Effector CD4-positive, alpha-beta T cell (primary cell): ENCODE measurements around the gene FBXW11.
"Not testable (repeated sequence)": the region's sequence is repeated elsewhere in the genome, so short reads cannot be mapped to it uniquely, and the experiment has no call there.

Experiments
- DNase-seq: peaks from one replicate; pipeline ENCODE4 v3.0.0-alpha.2; 2020

FBXW11 gene

DNA sequence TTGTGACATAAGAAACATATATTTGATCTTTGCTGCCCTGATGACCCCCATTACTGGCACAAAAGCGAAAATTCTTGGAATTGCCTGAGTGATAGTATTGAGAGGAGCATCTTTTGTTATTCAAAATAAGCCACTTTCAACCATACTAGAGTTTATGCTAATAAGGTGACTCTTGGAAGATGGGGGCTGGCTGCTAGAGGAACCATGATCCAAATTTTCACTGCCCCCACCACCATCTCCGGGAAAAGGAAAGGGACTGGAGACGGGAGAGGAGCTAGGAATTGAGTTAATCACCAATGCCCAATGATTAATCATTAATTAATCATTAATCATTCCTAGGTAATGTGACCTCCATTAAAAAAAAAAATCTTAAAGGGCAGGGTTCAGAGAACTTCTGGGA, 25.6 kb downstream of the FBXW11 start:
- no peak for DNase-seq

GRCh38 chr5:171979606-171980005, 26.8 kb downstream of the FBXW11 start:
- DNase-seq = no peak

DNA sequence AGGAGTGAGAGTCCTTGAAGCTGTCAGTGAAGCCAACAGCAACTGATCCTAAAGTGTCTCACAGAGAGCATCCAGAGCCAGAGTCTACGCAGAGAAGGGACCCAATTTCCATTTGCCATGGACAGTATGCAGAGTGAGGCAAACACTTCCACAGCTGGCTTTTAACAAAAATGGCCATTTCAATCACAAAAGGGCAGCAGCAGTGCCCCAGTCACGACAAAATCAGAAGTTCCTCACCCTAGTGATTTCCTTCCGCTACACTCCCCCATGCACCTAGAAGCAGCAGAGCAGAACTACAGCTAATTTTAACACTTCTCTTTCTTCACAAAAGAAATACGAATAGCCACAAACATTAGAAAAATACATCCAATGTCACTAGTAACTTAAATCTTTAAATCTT, 27.9 kb downstream of the FBXW11 start:
- DNase-seq = no peak

- no peak for DNase-seq
Observed at GRCh38 chr5:171978016-171978415, 28.4 kb downstream of the FBXW11 start.

DNA sequence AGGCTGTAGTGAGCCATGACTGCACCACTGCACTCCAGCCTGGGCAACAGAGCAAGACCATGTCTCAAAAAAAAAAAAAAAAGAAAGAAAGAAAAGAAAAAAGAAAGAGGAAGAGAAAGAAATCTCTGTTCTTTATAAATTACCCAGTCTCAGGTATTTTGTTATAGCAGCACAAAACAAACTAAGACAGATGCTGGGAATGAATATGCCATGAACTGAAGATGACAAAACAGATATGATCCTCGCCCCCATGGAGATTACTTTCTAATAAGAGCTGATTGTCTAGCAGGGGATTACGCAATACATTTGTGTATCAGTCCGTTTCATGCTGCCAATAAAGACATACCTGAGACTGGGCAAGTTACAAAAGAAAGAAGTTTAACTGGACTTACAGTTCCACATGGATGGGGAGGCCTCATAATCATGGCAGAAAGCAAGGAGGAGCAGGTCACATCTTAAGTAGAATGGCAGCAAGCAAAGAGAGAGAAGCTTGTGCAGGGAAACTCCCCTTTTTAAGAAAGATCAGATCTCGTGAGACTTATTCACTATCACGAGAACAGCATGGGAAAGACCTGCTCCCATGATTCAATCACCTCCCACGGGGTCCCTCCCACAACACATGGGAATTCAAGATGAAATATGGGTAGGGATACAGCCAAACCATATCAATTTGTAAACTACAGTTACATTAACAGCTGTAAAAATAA, 29.0 kb downstream of the FBXW11 start:
- DNase-seq = not testable (repeated sequence)

- DNase-seq = no peak
Observed at GRCh38 chr5:171975877-171976667, 30.4 kb downstream of the FBXW11 start.

DNA sequence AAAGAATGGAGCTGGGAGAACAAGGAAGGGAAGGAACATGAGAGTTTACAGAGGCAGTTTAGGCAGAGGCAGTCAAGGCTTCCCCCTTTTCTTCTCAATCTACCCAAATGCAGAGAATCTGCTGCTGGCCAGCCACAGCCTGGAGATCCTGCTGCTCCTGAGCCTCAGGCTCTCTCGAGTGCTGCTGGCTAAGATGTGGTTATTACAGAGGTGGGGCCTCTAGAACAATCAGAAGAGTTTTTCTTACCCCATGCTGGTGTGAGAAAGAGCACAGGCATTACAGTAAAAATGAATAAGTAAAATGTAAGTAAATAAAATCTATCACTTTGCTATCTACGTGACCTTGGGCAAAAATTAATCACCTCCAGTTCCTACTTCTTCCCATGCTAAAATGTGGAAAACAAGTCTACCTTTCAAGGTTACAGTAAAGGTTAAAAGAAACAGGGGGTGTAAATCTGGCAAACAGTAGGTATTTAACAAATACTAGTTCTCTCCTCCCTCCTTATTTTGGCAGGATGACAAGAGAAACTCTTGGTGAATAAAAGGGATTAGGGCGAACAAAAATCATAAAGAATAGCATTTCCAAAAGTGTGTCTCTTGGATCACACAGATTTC, 31.1 kb downstream of the FBXW11 start:
- DNase-seq = no peak

GRCh38 chr5:171970826-171971225, 35.6 kb downstream of the FBXW11 start:
- no peak for DNase-seq

GRCh38 chr5:171969288-171969880, 37.1 kb downstream of the FBXW11 start:
- DNase-seq = no peak

- DNase-seq = no peak
Observed at GRCh38 chr5:171968531-171968930, 37.9 kb downstream of the FBXW11 start.

DNA sequence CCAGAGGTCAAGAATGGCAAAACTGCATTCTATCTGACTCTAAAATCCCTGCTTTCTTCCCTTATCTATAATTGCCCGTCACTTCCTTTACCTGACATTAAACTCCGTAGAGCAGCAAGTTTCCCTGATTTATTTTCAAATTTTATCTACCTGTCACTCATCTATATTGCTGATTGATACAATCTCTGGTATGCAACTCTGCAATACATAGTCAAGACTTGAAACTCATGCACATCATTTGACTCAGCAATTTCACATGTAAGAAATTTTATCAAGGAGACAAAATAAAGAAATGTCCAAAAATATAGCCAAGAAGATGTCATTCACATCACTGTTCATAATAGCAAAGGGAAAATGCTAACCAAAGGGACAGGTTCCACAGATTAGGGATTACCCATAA, 39.5 kb downstream of the FBXW11 start:
- no peak for DNase-seq

DNA sequence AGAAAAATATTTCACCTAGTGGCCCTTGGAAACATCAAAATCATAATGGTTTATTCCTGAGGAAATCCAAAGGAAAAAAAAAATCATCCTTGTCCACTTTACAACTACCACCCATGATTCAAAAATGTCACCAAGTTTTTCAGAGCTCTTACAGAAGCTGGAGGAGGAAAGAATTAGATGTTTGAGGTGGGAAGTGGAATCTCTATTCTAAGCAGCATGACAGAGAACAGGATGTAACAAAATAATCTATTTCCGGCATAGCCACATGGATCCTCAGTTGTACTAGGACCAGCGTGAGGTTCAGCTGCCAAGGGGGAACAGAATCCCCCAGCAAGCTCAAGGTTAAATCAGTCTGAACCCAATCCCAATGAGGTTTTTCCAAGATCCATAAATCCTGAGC, 40.2 kb downstream of the FBXW11 start:
- no peak for DNase-seq

DNA sequence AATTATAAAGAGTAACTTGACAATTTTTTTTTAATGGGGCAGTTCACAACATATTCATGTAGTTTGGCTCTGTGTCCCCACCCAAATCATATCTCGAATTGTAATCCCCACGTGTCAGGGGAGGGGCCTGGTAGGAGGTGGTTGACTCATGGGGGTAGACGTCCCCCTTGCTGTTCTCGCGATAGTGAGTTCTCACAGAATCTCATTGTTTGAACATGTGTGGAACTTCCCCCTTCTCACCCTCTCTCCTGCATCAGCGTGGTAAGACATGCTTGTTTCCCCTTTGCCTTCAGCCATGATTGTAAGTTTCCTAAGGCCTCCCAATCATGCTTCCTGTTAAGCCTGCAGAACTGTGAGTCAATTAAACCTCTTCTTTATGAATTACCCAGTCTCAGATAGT, 40.7 kb downstream of the FBXW11 start:
- DNase-seq = no peak

DNA sequence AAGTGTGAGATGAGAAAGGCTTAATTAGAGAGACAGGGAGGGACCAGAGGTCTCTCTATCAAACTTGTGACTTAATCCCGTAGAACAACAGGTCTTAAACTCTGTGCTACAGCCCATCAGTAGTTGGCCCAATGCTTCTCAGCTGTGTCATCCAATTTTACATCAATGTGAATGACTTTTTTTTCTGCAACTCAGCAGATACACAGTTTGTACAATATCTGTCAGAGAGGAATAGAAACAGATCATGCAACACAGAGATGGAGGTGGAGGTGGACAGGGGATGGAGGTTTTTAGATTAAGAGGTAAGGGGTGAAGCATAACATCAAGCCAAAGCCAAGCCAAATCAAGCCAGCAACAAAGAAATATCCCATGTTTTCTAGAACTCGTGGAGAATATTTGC, 43.0 kb downstream of the FBXW11 start:
- no peak for DNase-seq

DNA sequence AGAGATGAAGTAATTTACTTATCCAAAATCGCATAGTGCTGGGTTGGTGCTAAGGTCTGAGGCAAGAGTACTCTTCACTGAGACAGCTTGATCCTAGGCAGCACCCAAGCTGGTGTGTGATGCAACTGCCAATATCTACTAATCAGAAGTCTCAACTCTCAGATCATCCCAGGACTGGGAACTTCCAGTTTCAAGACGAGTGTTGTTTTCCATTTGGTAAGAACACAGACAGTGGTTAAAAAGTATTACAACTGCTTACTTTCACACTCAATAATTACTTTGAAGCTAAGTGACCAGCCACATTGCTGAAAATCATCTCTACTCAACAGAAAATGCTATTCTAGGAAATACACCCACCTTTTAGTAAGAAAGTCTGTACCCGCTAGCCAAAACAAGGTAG, 45.3 kb downstream of the FBXW11 start:
- no peak for DNase-seq

- no peak for DNase-seq
Observed at GRCh38 chr5:171957591-171958251, 48.7 kb downstream of the FBXW11 start.

GRCh38 chr5:171956887-171957495, 49.4 kb downstream of the FBXW11 start:
- DNase-seq = no peak

GRCh38 chr5:171956314-171956713, 50.1 kb downstream of the FBXW11 start:
- DNase-seq = no peak

- DNase-seq = no peak
Observed at GRCh38 chr5:171955761-171956160, 50.7 kb downstream of the FBXW11 start.

DNA sequence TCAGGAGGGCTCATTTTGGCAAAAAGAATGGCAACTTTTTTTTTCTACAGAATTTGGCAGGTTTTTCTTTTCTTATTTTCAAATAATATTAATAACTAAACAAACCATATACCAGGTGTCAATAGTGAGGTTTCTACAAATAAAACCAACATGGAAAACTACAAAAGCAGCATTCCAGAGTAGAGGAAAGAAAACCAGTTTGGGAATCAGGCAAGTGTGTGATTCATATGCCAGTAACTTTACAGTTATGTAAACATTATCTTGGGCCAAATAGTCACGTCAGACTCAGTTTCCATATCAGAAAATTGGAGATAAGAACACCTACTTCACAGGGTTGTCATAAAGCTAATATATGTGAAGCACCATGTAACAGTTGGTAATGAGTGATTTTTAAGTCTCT, 51.7 kb downstream of the FBXW11 start:
- no peak for DNase-seq

GRCh38 chr5:171953860-171954701, 52.4 kb downstream of the FBXW11 start:
- no peak for DNase-seq

DNA sequence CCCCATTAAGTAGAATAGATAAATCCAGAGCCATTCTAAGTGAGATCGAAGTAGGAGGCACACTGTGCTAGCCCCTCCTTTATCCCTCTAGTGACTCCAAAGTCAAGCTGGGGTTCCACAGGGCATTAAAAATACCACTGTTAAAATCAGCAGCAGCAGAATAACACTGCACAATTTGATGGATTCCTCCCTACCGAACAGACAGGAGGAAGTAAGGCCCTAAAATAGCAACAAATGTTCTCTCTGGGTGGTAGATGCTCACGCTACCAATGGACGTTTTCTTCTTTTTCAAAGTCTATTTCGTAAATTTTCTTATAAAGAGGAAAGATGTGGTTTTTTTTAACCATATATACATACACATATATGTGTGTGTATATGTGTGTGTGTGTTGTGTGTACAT, 54.4 kb downstream of the FBXW11 start:
- no peak for DNase-seq
